ENCODE measurements around the gene CDK2.
"Not testable (repeated sequence)": the region's sequence is repeated elsewhere in the genome, so short reads cannot be mapped to it uniquely, and the experiment has no call there.

CDK2 gene

DNA sequence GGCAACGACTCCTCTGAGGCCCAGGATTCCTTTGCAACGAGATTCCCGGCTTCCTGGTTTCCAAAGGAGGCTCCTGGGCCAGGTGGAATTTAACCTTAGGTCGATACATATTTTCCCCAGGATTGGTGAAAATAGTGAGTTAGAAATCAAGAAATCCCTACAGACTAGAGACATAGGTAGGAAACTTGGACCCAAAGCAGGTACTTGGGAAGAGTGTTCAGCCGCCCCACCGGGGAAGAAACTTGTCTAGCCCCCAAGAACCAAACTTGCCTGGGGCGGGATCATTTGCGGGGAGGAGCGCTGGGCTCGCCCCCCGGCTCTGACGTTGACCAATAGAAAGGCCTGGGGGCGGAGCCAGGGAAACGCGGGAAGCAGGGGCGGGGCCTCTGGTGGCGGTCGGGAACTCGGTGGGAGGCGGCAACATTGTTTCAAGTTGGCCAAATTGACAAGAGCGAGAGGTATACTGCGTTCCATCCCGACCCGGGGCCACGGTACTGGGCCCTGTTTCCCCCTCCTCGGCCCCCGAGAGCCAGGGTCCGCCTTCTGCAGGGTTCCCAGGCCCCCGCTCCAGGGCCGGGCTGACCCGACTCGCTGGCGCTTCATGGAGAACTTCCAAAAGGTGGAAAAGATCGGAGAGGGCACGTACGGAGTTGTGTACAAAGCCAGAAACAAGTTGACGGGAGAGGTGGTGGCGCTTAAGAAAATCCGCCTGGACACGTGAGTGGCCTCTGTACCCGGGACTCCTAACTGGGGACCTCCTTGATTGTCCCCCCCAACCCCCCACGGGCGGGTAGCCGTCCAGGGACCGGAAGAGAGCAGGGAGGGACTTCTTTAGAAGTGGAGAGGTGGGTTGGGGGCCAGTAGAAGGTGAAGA is at the start of gene CDK2:
CDK2 (plus strand) TSS at position 423 of the 874 bp plus-strand sequence; CDS start at position 602, 179 bp downstream.
- no peak for DNase-seq

DNA sequence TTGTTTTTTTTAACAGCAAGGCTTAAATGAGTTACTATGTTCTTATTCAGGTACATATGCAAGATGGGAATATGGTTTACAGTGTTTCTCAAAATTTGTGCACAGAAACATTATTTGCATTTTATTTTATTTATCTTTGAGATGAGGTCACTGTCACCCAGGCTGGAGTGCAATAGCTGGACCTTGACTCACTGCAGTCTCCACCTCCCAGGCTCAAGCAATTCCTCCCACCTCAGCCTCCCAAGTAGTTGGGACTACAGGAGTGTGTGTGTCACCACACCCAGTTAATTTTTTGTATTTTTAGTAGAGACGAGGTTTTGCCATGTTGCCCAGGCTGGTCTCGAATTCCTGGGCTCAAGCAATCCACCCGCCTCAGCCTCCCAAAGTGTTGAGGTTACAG is 47.6 kb upstream of the CDK2 start:
- DNase-seq = not testable (repeated sequence)

GRCh38 chr12:55922126-55922525 is 44.5 kb upstream of the CDK2 start:
- no peak for DNase-seq

- DNase-seq = not testable (repeated sequence)
Measured at GRCh38 chr12:55923648-55924047, 43.0 kb upstream of the CDK2 start.

GRCh38 chr12:55925371-55925770 is 41.3 kb upstream of the CDK2 start:
- no peak for DNase-seq

GRCh38 chr12:55925870-55926737 is 40.5 kb upstream of the CDK2 start:
- DNase-seq = no peak

- peak; percentile 58 for DNase-seq
Measured at GRCh38 chr12:55926738-55927587, 39.7 kb upstream of the CDK2 start.

DNA sequence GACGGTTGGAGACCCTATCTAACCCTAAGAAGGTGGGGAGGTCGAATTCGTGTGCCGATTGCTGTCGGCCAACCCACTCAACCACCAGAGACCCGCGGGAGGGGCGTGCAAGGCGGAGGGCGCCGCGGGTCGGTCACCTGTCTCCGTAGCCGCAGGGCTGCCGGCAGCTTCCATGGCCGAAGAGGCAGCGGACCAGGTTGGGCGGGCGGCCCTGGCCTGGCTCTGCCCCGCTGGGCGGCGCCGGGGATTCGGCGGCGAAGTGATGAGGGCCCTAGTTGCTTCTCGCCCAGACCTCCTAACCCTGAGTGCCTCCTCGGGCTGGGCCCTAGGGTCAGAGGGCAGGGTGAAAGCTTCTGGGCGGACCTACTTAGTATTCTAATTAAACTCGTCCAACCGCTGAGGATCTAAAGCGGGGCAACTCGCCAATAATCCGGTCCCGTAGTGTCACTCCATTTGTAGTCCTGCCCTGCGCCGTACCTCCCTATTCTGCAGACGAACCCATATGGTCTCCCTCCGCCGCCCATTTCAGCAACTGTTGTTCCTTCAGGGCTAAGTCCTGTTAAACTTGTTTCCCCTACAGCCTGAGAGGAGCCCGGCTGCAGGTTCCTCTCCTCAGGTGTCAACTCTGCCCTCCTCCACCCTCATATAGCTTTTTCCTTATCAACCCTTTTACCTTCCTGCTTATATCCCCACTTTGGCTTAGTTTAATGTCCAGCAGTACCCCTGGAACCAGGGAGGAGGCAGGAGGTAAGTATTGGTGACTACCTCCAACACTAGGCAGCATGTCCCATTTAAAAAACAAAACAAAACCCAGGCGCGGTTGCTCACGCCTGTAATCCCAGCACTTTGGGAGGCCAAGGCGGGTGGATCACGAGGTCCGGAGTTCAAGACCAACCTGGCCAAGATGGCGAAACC is 38.8 kb upstream of the CDK2 start, which contains the start of gene PYM1:
PYM1 (minus strand) TSS at position 307 of the 915 bp plus-strand sequence; CDS start at position 174, 133 bp downstream.
- no peak for DNase-seq

GRCh38 chr12:55929306-55929791 is 37.3 kb upstream of the CDK2 start:
- DNase-seq = no peak

DNA sequence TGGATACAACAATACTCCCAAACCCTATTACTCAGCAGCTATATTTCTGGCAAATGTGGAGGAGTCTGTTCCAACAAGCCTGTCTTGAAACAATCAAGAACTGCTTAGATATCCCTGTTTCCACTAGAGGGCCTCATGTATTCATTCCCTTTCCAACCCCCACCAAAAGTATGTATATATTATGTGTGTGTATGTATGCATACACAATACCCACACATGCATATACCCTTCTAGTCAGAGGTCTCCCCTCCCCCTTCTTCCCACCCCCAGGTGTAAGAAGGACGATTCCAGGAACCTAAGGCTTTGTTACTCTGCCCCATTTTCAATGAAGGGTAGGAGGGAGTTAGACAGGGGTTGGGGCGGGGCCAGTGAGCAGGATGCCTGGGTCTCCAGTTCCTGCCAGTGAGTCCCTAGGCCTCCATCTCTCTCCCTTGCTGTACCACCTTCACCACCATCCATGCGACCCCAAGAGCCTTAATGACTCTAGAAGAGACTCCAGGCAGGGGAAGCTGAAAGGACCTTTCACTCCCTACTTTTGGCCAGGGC is 35.8 kb upstream of the CDK2 start, which contains the start of gene DGKA:
DGKA (plus strand) TSS at position 392 of the 546 bp plus-strand sequence. CDS start 5,342 bp downstream, outside the sequence.
- peak; percentile 25 for DNase-seq

GRCh38 chr12:55931317-55931779 is 35.3 kb upstream of the CDK2 start:
- no peak for DNase-seq

- DNase-seq = no peak
Measured at GRCh38 chr12:55931780-55932550, 34.7 kb upstream of the CDK2 start.

DNA sequence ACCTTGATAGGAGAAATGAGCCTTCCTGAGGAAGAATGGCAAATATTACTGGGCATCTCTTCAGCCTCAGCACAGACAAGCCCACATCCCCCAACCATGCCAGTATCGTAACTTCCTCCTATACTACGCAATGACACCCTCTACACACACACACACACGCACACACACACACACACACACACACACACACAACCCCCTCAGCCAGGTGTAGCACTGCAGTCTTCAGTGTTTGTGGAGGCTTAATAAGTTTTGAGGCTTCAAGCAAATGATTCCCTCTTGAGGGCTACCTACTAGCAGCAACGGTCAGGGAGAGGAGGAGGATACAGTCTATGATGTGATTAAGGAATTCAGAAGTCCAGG is 34.1 kb upstream of the CDK2 start:
- no peak for DNase-seq

DNA sequence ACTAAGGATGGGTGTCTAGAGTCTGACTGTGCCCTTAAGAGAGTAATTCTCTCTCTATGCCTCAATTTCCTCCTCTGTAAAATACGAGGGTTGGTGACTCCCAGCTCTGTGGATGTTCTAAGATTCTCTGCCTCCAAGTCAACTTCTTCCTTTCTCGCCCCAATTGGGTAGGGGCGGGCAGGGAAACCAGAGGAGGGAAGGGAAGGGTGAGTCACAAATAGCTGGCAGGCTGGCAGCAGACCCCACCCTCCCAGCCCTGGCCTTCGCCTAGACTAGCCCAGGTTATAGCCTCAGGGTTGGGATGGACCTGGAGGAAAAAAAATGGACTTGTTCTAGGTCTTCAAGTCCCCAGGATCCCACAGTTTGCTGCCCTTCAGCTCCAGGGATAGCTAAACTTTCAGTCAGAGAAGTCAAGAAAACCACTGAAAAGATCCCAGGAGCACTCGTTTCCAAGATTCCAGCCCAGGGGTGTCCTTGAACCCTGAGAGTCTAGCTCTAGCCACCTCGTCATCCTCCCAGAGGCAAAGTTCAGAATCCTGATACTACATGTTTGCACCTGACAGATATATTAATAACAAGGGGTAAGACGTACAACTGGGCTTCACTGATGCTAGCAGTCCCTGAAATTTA is 33.3 kb upstream of the CDK2 start:
- DNase-seq = no peak

DNA sequence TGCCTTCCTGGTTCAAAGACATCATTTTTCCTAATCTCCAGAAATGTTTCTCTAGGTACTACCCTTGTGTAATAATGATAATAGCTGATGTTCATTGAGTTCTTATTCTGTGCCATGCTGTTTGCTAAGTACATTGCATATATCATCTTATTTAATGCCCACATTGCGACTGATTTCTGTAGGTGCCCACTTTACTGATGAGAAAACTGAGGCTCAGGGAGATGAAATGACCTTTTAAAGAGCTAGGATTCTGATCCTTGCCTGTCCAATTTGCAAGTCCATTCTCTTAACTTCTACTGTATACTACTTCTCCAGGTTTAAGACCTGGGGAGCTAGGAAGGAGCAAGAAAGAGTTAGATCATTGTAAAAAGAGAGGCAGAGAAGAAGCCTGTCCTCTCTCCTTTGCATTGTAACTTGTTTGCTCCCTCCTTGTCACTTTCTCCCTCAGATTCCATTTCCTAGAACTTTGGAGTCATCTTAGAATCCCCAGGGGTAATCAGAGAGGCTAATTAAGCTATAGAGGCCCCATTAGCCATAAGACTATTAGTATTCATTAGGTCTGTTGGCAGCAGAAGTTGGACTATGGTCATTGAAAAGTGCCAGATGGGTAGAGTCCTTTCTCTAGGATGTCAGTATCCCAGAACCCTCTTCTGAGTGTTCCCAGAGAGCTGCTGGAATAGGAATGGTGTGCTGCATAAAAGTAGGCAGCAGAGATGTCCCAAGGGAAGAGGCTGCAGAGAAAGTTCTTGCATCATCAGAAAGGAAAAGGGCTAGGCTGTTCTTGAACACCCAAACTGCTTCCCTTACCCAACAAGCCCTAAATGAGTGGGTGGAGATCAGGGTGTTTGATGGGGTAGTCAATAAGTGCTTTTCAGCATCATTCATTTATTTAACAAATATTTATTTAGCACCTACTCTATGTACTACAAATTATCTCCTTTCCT is 32.6 kb upstream of the CDK2 start:
- DNase-seq = no peak

DNA sequence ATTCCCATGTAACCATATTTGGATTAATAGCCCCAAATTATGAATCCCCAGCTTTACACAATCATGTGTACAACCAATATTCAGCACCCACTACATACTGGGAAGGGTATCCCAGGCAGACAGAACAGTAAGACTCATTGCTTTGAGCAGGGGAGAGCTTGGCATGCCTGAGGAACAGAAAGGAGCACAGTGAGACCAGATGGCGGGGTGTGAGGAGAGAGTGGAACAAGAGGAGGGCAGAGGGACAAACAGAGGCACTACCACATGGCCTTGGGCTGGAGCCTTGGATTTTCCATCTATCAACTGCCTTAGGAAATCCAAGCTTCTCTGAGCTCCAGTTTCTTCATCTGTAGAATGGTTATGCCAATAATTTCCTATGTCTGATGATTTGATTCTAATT is 31.9 kb upstream of the CDK2 start:
- DNase-seq = no peak

DNA sequence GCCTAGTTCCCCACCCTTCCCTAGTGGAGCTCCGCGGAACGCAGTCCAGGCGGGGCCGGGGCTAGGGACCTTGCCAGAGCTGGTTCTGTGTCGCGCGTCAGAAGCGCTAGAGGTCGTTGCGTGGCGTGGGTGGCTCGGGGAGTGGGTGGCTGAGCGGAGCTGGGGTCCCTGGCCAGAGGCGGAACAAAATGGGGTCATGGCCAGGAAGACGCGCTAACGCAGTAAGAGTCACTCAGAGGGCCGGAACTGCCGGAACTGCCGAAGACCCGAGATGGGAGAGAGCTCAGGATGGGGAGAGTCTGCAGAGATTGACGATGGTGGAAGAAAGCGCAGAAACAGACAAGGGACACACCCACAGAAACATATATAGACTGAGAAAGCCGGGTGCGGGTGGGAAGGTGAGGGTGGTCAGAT is 30.9 kb upstream of the CDK2 start:
- no peak for DNase-seq

DNA sequence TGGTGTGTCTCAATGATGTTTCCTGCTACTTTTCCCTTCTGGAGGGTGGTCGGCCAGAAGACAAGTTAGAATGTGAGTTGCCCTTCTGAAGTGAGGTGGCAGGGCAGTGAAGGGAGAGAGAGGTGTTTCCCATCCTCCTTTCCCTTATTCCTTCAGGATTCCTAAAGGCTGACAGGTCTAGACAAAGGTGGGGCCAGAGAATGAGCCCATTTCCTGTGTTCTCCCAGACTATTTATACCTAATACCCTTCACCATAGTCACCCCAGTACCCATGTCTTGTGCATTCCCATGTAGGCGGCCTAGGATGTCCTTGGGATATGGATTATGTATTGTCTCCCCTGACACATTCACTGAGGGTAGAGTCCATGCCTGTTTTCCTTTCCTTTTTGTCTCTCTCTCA is 28.6 kb upstream of the CDK2 start:
- no peak for DNase-seq
